ENCODE measurements around the gene FSD1. TPM values are rescaled to one million over a fixed set of nuclear protein-coding genes. Genes with fewer than 3 reads are reported as not detected.
"Not testable (repeated sequence)": the region's sequence is repeated elsewhere in the genome, so short reads cannot be mapped to it uniquely, and the experiment has no call there.

Gene FSD1
- total RNA-seq, 1 donor from 2014 or later, result 0.31 TPM

DNA sequence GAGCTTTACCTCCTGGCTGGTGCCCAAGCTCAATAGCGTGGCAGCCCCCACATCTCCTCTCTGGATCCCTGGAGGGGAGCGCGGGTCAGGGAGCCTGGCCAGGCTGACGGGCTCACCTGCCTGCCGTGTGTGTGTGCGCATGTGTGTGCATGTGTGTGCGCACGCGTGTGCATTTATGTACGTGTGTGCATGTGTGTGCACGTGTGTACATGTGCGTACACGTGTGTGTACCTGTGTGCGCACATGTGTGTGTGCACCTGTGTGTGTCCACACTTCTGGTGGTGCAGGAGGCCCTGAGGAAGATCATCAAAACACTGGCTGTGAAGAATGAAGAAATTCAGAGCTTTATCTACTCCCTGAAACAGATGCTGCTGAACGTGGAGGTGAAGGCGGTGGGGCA, 1.3 kb downstream of the FSD1 start:
- DNase-seq (ENCODE audit: low spot score) (no peak), ATAC-seq (no peak)
- intact Hi-C loops (cut with DNase I), result no loop called here

DNA sequence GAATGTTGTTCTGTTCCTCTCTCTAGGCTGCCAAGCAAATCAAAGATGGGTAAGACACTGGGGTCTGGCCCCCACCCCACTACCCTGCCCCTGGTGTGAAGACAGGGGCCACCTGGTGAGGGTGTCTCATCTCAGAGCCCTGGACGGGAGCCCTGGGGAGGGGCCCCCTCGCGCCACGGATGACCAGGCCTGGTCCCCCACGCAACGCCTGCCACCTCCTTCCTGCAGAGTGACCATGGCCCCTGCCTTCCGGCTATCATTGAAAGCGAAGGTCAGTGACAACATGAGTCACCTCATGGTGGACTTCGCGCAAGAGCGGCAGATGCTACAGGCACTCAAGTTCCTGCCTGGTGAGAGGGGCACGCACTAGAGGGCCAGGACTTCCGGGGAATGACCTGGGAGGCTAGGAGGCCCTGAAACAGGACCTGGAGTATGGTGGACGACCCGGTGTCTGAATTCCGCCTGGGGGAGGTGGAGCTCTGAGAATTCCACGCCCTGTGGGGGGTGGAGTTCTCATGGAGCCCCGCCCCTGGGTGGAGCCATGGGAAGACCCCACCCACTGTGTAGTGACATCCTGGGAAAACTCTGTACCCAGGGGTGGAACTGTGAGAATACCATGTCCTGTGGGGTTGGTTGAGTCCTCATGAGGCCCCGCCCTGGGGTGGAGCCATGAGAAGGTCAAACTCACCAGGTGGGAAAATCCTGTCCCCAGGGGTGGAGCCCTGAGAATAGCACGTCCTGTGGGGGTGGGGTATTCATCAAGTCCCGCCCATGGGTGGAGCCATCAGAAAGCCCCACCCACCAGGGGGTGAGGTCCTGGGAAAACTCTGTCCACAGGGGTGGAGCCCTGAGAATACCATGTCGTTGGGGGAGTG, 6.1 kb downstream of the FSD1 start:
- ATAC-seq, result no peak
- DNase-seq (ENCODE audit: low spot score), result no peak
- intact Hi-C loops (cut with DNase I), result no loop called here

DNA sequence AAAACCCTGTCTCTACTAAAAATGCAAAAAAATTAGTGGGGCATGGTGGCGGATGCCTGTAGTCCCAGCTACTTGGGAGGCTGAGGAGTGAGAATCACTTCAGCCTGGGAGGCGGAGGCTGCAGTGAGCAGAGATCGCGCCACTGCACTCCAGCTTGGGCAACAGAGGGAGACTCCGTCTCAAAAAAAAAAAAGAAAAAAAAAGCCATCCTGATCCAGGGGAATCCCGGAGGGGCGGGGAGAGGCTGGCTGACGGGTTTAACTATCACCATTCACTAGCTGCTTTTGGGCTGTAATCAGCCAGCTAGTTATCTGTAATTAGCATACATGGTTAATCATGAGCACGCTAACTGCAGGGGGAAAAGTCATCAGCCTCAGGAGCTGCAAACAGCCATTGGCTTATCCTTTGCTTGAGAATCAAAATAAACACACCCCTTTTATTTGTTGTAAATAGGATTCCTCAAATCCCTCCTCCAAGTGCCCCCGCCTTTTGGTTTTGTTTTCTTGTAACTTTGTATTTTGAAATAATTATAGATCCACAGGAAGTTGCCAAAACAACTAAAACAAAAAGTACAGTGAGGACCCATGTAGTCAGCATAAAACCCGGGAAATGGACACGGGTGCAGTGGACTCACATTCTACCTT, 9.6 kb downstream of the FSD1 start:
- ATAC-seq (no peak), DNase-seq (ENCODE audit: low spot score) (no peak)
- intact Hi-C loops (cut with DNase I), result no loop called here

DNA sequence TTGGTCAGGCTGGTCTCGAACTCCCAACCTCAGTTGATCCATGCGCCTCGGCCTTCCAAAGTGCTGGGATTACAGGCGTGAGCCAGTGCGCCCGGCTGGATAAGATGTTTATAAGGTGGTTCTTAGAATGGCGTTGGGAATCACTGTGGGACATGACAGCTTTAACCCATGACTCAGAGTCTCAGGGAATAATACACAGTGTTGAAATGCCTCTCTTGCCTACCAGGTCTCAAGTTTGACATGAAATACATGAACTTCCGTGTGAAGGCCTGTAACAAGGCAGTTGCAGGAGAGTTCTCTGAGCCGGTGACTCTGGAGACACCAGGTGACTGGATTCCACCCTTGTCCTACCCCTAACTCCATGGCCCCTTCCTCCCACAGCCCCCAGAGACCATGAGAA, 12.6 kb downstream of the FSD1 start:
- intact Hi-C loops (cut with DNase I), result no loop called here

DNA sequence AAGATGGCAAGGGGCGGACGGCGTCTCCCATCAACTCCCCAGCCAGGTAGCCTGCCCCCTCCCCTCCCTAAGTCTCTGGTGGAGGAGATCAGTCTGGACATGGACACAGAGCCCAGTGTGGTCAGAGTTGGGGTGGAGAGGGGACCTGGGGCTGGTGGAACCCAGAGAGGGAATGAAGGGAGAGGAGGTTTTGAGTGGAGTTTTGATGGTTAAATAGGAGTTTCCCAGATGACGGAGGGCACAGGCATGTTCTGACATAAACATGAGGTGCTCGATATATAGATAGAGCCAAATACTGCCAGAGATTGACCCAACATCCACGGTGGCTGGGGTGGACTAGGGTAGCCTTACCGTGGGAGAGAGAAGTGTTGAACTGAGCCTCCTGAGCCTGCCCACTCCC, 14.1 kb downstream of the FSD1 start:
- intact Hi-C loops (cut with DNase I), result no loop called here
- DNase-seq (ENCODE audit: low spot score) (no peak), ATAC-seq (no peak)

More for the DNA sequence above, 12.6 kb downstream of the FSD1 start:
- no peak for DNase-seq (ENCODE audit: low spot score)
- no peak for ATAC-seq

DNA sequence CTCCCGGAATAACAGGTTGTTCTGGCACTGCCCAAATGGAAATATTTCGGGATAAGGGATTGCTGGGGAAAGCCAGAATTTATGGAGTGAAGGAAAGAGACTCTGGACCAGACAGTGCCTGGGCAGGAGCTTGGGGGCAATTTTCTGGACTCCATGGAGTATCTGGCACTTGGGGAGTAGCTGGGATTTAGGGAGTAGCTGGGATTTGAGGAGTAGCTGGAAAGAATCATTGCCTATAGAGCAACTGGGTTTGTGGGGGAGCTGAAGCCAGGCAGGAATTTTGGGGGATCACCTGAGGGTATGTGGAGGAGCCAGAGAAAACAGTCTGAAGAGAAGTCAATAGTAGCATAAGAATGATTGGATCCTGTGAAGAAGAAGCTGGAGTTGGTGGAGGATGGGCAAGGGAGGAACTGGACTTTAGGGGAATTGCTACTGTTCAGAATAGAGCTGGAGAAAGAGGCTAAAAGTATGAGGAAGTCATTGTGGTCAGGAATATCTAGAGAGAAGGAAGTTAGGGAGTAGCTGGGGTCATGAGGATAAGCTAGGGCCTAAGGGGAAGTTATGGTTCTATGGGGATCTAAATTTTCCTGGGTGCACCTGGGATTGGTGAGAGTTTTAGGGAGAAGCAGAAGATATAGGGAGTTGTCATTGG, 14.8 kb downstream of the FSD1 start:
- intact Hi-C loops (cut with DNase I), result no loop called here
- no peak for DNase-seq (ENCODE audit: low spot score)
- ATAC-seq, result no peak

DNA sequence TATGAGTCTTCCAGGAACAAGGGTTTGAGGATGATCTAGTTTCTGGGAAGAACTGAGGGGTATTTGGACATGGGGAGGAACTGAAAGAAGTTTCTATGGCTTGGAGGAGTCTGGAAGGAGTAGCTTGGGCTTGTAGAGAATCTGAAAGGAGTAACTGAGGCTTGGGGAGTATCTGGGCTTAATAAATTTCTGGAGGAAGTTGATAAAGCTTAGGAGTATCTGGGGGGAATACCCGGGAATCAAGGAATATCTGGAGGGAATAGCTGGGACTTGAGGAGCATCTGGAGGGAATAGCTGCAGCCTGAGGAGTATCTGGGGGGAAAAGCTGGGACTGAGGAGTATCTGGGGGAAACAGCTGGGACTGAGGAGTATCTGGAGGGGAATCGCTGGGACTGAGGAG, 16.0 kb downstream of the FSD1 start:
- no peak for DNase-seq (ENCODE audit: low spot score)
- ATAC-seq, result no peak
- intact Hi-C loops (cut with DNase I), result no loop called here

DNA sequence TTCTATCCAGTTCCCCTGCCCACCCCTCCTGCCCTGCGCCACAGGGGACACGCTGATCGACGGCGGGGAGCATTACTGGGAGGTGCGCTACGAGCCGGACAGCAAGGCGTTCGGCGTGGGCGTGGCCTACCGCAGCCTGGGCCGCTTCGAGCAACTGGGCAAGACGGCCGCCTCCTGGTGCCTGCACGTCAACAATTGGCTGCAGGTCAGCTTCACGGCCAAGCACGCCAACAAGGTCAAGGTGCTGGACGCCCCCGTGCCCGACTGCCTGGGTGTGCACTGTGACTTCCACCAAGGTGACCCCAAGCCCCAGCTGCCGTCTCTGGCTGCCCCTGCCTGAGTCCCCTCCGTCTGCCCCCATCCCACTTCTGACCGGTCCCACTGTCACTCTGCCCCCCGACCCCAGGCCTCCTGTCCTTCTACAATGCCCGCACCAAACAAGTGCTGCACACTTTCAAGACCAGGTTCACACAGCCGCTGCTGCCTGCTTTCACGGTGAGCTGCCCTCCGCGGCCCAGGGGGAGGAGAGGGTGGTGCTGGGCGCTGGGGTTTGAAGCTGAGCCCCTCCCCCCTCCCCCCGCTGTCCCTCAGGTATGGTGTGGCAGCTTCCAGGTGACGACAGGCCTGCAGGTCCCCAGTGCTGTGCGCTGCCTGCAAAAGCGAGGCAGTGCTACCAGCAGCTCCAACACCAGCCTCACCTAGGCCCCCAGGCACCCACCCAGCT, 18.7 kb downstream of the FSD1 start:
- ATAC-seq (no peak), DNase-seq (ENCODE audit: low spot score) (no peak)
- intact Hi-C loops (cut with DNase I), result no loop called here

DNA sequence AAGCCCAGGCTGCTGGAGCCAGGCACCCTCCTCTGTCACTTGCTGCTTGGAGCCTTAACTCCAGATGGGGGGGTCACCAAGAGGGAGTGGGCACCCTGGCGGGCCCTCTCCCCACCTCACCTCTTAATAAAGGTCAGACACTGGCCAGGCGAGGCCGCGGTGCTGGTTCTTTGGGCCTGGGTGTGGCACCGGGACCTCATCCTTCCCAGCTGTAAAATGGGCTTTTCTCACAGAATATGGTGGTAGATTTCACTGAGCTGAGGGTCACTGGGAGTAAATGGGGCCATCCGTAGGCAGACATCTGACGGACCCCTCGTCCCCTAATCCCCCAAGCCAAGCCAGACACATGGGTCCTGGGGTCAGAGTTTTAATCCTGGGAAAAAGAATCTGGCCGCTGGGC, 19.3 kb downstream of the FSD1 start:
- DNase-seq (ENCODE audit: low spot score) (no peak), ATAC-seq (no peak)
- intact Hi-C loops (cut with DNase I), result no loop called here

DNA sequence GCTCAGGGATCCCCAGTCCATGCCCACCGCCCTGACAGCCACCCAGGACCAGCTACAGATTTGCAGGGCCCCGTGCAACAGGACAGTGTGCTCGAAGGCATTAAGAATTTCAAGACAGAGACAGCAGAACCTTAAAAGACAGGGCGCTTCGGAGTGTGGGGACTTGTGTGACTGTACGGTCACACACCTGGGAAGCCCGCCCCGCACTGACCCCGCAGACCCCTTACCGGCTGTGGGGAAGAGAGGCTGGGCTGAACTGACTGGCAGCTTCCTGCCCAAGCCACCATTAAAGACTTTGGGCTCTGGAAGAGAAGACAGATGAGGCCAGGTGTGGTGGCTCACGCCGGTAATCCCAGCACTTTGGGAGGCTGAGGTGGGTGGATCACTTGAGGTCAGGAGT, 19.8 kb downstream of the FSD1 start:
- intact Hi-C loops (cut with DNase I), result no loop called here
- ATAC-seq, result no peak

DNA sequence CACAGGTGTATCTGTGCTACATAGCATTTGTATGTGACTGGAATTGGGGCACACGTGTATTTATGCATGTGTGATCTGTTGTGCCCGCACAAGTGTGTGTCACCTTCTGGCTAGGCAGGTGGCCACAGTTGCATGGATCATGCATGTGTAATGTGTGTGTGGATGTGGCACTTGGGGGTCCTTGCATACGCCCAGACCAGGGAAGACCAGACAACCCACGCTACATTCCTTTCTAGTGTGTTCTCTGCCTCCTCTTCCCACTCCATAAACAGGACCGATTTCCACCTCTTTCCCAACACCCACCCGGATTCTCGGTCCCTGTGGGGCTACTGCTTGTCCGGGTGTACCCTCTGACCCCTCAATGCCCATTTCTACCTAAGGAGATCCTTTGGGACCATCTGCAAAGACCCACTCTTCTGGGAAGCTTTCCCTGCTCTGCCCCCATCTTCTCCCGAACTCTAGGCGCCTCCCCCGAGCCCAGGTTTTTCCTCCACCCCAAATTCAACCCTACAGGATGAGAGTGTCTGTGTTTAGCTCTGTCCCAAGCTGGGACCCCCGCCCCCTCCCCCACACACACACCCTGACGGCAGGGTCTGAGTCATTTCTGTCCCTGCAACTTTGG, 21.9 kb downstream of the FSD1 start:
- ATAC-seq (no peak), DNase-seq (ENCODE audit: low spot score) (no peak)
- intact Hi-C loops (cut with DNase I), result no loop called here

More for the DNA sequence above, 19.8 kb downstream of the FSD1 start:
- DNase-seq (ENCODE audit: low spot score), result no peak

DNA sequence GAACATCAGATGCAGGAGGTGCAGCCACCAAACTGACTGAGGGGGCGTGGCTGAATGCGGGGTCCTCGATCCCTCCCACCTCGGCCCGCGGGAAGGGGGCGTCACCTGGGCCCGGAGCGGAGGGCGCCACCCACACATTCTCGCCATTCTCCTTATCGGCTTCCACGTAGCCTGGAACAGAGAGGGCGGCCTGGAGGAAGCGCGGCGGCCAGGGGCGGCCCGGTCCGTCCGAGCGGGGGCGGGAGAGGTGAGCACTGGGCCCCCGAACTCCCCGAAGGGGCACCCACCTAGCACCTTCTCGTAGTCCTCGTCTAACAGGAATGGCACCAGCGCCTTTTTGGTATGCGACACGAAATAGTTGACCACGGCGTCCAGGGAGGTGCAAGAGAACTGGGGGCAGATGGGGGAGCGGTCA, 22.4 kb downstream of the FSD1 start:
- intact Hi-C loops (cut with DNase I), result no loop called here
- DNase-seq (ENCODE audit: low spot score) (no peak), ATAC-seq (no peak)

DNA sequence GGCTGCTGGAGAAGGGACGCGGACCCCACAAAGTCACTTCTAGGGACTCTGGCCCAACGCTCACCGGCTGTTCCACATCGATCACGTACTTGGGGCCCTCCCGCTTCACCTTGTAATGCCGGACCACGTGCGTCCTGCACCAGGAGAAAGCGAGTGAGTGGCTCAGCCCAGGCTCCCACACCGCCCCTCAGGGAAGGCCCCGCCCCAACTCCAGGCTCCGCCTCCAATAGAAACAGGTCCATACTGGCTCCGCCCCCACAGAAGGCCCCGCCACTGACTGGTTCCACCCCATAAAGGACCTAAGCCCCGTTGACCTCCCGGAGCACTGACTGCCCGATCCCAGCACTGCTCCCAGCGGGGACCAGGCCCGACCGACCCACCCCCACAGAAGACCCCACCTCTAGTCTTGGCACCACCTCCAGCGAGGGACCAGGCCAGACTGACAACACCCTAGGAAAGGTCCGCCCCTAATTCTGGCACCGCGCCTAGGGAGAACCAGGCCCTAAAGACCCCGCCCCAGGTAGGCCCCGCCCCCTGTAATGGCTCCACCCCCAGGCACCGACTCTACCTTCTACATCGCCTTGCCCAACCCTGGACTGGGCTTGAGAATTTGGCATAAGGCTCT, 23.0 kb downstream of the FSD1 start:
- intact Hi-C loops (cut with DNase I), result no loop called here
- DNase-seq (ENCODE audit: low spot score) (peak; percentile 83), ATAC-seq (peak; percentile 67)

DNA sequence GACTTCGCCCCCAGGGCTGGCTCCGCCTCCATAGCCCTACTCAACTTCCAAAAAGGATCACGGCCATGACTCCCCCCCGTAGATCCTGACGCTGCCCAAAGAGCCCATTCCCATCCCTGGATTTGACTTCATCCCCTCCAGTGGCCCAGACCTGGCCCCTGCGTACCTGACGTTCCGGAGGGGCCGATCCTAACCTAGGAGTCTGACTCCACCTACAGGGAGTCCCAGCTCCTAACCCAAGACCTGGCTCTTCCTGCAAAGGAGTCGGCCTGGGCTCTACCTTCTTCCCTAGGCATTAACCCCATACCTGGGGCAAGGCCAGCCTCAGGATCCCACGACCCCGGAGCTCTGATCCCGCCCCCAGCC, 23.5 kb downstream of the FSD1 start:
- ATAC-seq (no peak), DNase-seq (ENCODE audit: low spot score) (no peak)
- intact Hi-C loops (cut with DNase I), result no loop called here

DNA sequence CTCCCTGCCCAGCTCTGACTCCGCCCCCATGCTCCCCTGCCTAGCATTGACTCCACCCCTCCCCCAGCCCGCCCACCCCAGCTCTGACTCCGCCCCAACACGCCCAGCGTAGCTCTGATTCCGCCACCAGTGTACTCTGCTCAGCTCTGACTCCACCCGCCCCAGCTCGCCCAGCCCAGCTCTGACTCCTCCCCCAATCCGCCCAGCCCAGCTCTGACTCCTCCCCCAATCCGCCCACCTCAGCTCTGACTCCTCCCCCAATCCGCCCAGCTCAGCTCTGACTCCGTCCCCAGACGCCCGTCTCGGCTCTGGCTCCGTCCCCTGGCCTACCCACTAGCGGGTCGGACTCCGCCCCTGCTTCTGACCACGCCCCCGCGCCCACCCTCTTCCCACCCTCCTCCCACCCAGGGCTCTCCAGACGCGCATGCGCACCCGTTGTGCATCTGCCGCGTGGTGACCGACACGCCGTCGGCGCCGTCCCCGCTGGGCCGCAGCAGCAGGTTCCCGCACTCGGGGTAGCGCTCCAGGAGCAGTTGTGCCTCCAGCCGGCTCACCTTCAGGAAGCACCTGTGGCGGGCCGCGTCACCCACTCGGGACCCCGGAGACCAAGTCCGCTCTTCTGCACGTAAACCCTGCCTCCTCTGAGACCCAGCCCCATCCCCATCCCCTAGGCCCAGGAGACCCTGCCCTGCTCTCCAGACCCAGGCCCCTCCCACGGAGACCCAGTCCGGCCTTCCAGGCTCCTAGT, 24.0 kb downstream of the FSD1 start:
- ATAC-seq (peak; percentile 96), DNase-seq (ENCODE audit: low spot score) (peak; percentile 97)
- intact Hi-C loops (cut with DNase I), result no loop called here

DNA sequence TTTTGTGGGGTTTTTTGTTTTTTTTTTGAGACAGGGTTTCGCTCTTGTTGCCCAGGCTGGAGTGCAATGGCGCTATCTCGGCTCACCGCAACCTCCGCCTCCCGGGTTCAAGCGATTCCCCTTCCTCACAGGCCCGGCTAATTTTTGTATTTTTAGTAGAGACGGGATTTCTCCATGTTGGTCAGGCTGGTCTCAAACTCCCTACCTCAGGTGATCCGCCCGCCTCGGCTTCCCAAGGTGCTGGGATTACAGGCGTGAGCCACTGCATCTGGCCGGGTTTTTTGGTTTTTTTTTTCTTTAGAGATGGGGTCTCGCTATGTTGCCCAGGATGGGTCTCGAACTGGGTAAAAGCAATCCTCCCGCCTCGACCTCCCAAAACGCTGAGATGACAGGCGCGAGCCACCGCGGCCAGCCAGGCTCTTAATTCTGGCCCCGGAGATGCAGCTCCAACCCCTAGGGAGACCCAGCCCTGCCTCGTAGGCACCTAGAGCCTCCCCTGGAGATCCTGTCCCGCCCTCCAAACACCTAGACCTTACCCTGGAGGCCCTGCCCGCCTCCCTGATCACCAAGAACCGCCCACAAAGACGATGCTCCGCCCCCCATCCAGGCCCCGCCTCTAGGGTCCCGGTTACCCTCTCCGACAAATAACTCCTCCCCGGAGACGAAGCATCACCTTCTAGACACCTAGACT, 24.7 kb downstream of the FSD1 start:
- ATAC-seq; DNase-seq (ENCODE audit: low spot score); intact Hi-C loops (cut with DNase I): not testable (repeated sequence)

DNA sequence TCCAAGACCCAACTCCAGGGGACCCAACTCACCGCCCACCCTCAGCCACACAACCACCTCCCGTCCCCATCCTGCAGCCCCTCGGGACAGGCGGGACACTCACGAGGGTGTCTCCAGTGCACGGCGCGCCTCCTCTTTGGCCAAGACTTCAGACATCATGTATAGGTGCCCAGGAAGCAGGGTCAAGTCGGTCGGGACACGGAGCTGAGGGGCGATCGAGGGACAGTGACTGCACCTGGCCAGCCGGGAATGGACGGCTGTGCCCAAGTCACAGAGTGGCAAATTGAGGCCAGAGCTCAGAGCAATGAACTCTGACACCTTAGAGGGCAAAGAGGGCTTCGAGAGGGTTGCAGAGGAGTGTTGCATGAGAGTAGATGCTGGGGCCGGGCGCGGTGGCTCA, 25.5 kb downstream of the FSD1 start:
- intact Hi-C loops (cut with DNase I), result no loop called here
- no peak for DNase-seq (ENCODE audit: low spot score)
- ATAC-seq, result no peak
